ACC112 (cell line): ENCODE data around the gene FAS.

Experiments
- H2AFZ ChIP-seq: fragments of 200-600 bp; sonication (generic); one replicate; pipeline ENCODE4 v1.6.0; 2017; ENCODE audit warnings: antibody characterized with exemption, low read length; ENCODE audit not compliant: unreplicated experiment
- H3K27ac ChIP-seq: fragments of 200-600 bp; sonication (generic); 2 replicates; pipeline ENCODE4 v1.5.1; 2014; ENCODE audit warnings: low read depth, mild to moderate bottlenecking, antibody characterized with exemption, low read length, moderate library complexity
- H3K27me3 ChIP-seq: fragments of 200-600 bp; sonication (generic); 2 replicates; pipeline ENCODE4 v1.6.1; 2014; ENCODE audit warnings: mild to moderate bottlenecking, antibody characterized with exemption, low read length, moderate library complexity, mixed read lengths; ENCODE audit not compliant: insufficient read depth
- H3K36me3 ChIP-seq: fragments of 200-600 bp; sonication (generic); 2 replicates; pipeline ENCODE4 v1.6.1; 2016; ENCODE audit warnings: mild to moderate bottlenecking, antibody characterized with exemption, low read length, moderate library complexity, mixed read lengths; ENCODE audit not compliant: insufficient read depth
- H3K4me1 ChIP-seq: fragments of 200-600 bp; sonication (generic); one replicate; pipeline ENCODE4 v1.6.1; 2016; ENCODE audit warnings: low read length, mixed read lengths; ENCODE audit not compliant: insufficient read depth, unreplicated experiment, control insufficient read depth
- H3K4me3 ChIP-seq: fragments of 200-600 bp; sonication (generic); 2 replicates; pipeline ENCODE4 v1.5.1; 2014; ENCODE audit warnings: mild to moderate bottlenecking, low read depth, low read length
- H3K79me2 ChIP-seq: fragments of 200-600 bp; sonication (generic); one replicate; pipeline ENCODE4 v1.6.0; 2016; ENCODE audit warnings: low read length; ENCODE audit not compliant: control insufficient read depth, unreplicated experiment, insufficient read depth

Gene FAS

GRCh38 chr10:88991899-88992320, 1.3 kb downstream of the FAS start:
- H3K4me1 ChIP-seq, result peaks cover 23% of the 10 kb centered on the region
- no peaks in the 10 kb centered on the region for H3K27me3 ChIP-seq
- H2AFZ ChIP-seq, result peak overlapping the region; percentile 68
- peak overlapping the region; percentile 88 for H3K4me3 ChIP-seq
- H3K27ac ChIP-seq, result peak overlapping the region; percentile 87
- no peaks in the 10 kb centered on the region for H3K36me3 ChIP-seq
- H3K79me2 ChIP-seq, result peaks cover 47% of the 10 kb centered on the region

GRCh38 chr10:88992921-88993524, 2.4 kb downstream of the FAS start:
- Histone ChIP-seq H3K4me1 (peaks cover 17% of the 10 kb centered on the region), H3K36me3 (no peaks in the 10 kb centered on the region), H3K27ac (peak overlapping the region; percentile 68), H3K27me3 (no peaks in the 10 kb centered on the region), H2AFZ (no peak overlapping the region), H3K4me3 (peak overlapping the region; percentile 88), H3K79me2 (peaks cover 56% of the 10 kb centered on the region)

GRCh38 chr10:88994019-88994418, 3.4 kb downstream of the FAS start:
- H3K27me3 ChIP-seq, result no peaks in the 10 kb centered on the region
- peaks cover 63% of the 10 kb centered on the region for H3K79me2 ChIP-seq
- H3K4me1 ChIP-seq, result peaks cover 21% of the 10 kb centered on the region
- peak overlapping the region; percentile 68 for H3K27ac ChIP-seq
- no peak overlapping the region for H2AFZ ChIP-seq
- no peaks in the 10 kb centered on the region for H3K36me3 ChIP-seq
- H3K4me3 ChIP-seq, result peak overlapping the region; percentile 88

- Histone ChIP-seq H3K4me1 (peaks cover 17% of the 10 kb centered on the region), H3K36me3 (no peaks in the 10 kb centered on the region), H3K27ac (no peak overlapping the region), H3K4me3 (no peak overlapping the region), H3K79me2 (peaks cover 64% of the 10 kb centered on the region), H2AFZ (no peak overlapping the region), H3K27me3 (no peaks in the 10 kb centered on the region)
Observed at GRCh38 chr10:88995156-88995876, 4.7 kb downstream of the FAS start.

GRCh38 chr10:88996927-88997326, 6.3 kb downstream of the FAS start:
- peaks cover 28% of the 10 kb centered on the region for H3K4me1 ChIP-seq
- no peaks in the 10 kb centered on the region for H3K27me3 ChIP-seq
- no peak overlapping the region for H3K4me3 ChIP-seq
- peaks cover 73% of the 10 kb centered on the region for H3K79me2 ChIP-seq
- H3K27ac ChIP-seq, result no peak overlapping the region
- no peaks in the 10 kb centered on the region for H3K36me3 ChIP-seq
- no peak overlapping the region for H2AFZ ChIP-seq

GRCh38 chr10:88999625-89000024, 9.0 kb downstream of the FAS start:
- Histone ChIP-seq H3K4me3 (peak overlapping the region; percentile 75), H3K27me3 (no peaks in the 10 kb centered on the region), H3K79me2 (peaks cover 54% of the 10 kb centered on the region), H3K36me3 (peaks cover 13% of the 10 kb centered on the region), H2AFZ (no peak overlapping the region), H3K27ac (peak overlapping the region; percentile 94), H3K4me1 (peaks cover 39% of the 10 kb centered on the region)

GRCh38 chr10:89001024-89001728, 10.6 kb downstream of the FAS start:
- H2AFZ ChIP-seq, result peak overlapping the region; percentile 23
- H3K36me3 ChIP-seq, result peaks cover 15% of the 10 kb centered on the region
- H3K27me3 ChIP-seq, result no peaks in the 10 kb centered on the region
- peak overlapping the region; percentile 75 for H3K4me3 ChIP-seq
- peak overlapping the region; percentile 94 for H3K27ac ChIP-seq
- peaks cover 33% of the 10 kb centered on the region for H3K4me1 ChIP-seq
- H3K79me2 ChIP-seq, result peaks cover 42% of the 10 kb centered on the region

- peak overlapping the region; percentile 94 for H3K27ac ChIP-seq
Observed at GRCh38 chr10:89001729-89002072, 11.1 kb downstream of the FAS start.

DNA sequence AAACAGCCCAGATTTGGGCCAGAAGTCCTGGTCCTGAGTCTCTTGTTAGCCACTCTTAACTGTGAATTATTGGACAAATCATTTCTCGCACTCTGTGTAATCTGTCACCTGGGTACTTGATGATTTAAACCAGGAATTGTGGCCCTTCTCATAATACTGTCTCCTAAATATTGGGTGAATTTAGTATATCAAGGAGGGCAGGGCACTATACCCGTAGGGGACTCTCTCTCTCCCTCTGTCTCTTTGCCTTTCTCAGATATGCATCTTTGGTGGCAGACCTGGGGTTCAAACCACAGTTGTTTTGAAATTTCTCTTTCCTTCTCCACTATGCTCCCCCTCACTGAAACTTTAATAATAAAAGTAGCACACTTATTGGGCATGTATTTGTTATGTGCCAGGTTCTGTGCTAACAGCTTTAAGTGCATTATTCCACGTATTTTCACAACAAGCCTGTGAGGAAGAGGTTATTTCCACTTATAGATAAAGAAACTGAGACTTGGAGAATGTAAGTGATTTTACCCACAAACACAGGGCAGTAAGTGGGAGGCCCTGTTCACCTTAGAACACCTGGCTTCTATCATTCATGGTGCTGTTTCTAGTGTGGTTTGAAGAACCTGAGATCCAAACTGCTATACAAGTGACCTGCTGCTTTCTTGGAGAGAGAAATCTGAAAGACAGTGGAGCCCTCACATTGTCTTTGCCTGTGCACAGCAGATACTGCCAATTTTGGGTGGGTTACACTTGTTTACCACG, 11.8 kb downstream of the FAS start:
- Histone ChIP-seq H3K79me2 (peaks cover 35% of the 10 kb centered on the region), H3K27me3 (no peaks in the 10 kb centered on the region), H3K36me3 (peaks cover 15% of the 10 kb centered on the region), H3K4me3 (no peak overlapping the region), H3K27ac (peak overlapping the region; percentile 94), H3K4me1 (peaks cover 33% of the 10 kb centered on the region), H2AFZ (no peak overlapping the region)

More at GRCh38 chr10:89001729-89002072, 11.1 kb downstream of the FAS start:
- Histone ChIP-seq H3K4me3 (peak overlapping the region; percentile 75), H3K79me2 (peaks cover 41% of the 10 kb centered on the region), H3K36me3 (peaks cover 15% of the 10 kb centered on the region), H3K4me1 (peaks cover 33% of the 10 kb centered on the region), H2AFZ (no peak overlapping the region), H3K27me3 (no peaks in the 10 kb centered on the region)

DNA sequence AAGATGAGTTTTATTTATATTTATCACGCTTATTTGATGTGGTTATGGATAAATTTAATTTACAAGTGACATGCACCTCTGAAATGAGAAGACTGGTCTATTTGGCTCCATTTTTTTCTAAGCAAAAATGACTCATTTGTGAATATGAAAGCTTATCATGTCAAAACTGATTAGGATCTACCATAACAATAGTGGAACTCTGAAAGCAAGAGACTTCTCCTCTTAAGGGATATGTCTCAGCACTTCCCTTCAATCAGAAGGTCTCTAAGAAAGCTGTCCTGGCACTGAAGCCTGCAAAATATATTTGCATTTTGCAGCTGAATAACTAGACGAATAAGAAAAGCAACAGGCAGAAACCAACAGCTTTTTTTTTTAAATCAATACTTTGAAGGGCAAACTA, 12.7 kb downstream of the FAS start:
- no peak overlapping the region for H3K27ac ChIP-seq
- peaks cover 28% of the 10 kb centered on the region for H3K79me2 ChIP-seq
- peaks cover 32% of the 10 kb centered on the region for H3K4me1 ChIP-seq

More for the DNA sequence above, 12.7 kb downstream of the FAS start:
- no peak overlapping the region for H2AFZ ChIP-seq
- H3K36me3 ChIP-seq, result peaks cover 25% of the 10 kb centered on the region
- no peak overlapping the region for H3K4me3 ChIP-seq
- H3K27me3 ChIP-seq, result no peaks in the 10 kb centered on the region
